SK-N-MC (cell line): ENCODE results near the gene MYBPH.

ENCODE experiments used
- EZH2 ChIP-seq: fragments of 200-600 bp; sonication (generic); IDR thresholded peaks from one replicate; pipeline ENCODE4 v1.6.1; 2017; ENCODE audit warnings: antibody characterized with exemption
- FOXP2 ChIP-seq: optimal IDR thresholded peaks from 2 replicates; pipeline ENCODE3; 2011; ENCODE audit warnings: mild to moderate bottlenecking, moderate library complexity; ENCODE audit not compliant: insufficient read depth; ENCODE audit errors: extremely low read length, control extremely low read depth
- POLR2AphosphoS5 ChIP-seq: IDR thresholded peaks from 2 replicates; pipeline ENCODE4 v1.6.1; 2012; ENCODE audit warnings: mild to moderate bottlenecking, low read depth, low read length, borderline replicate concordance

- TF ChIP-seq EZH2 = no peak
- TF ChIP-seq POLR2AphosphoS5 = no peak
- TF ChIP-seq FOXP2 = no peak
Measured at GRCh38 chr1:203147376-203147775, 28.2 kb downstream of the MYBPH start.
